HEK293 (cell line): Measurements from ENCODE around the gene PPFIA2.

Experiments
- CTCF ChIA-PET: fragments of 350-600 bp; formaldehyde crosslinking; extraction: SDS; loops from one replicate; lab custom pipeline; 2021; ENCODE audit warnings: antibody characterized with exemption; lab: Yijun Ruan, JAX
- POLR2A ChIA-PET: fragments of 300-600 bp; formaldehyde crosslinking; extraction: SDS; loops from one replicate; lab custom pipeline; 2020; ENCODE audit warnings: antibody characterized with exemption, inconsistent platforms; lab: Yijun Ruan, JAX
- H3K27ac ChIP-seq: fragments of 200-500 bp; sonication (Bioruptor generic); 2 replicates; pipeline ENCODE4 v1.5.1; 2014; ENCODE audit warnings: low read depth, low read length, control low read depth, inconsistent platforms; ENCODE audit errors: extremely low read depth
- H3K36me3 ChIP-seq, 2 experiments: fragments of 200-500 bp in 1 of 2; sonication (Bioruptor generic) in 1 of 2; 1 replicate in 1 of 2; 2 replicates in 1 of 2; pipeline ENCODE4 v1.5.1; 2014 to 2017; ENCODE audit warnings: inconsistent platforms in 2 of 2, low read length in 2 of 2; ENCODE audit not compliant: control insufficient read depth in 2 of 2, insufficient read depth in 1 of 2
- H3K4me1 ChIP-seq: fragments of 200-500 bp; sonication (Bioruptor generic); 2 replicates; pipeline ENCODE4 v1.5.1; 2014; ENCODE audit warnings: mild to moderate bottlenecking, low read length, inconsistent platforms; ENCODE audit not compliant: control insufficient read depth, insufficient read depth
- H3K4me3 ChIP-seq: 2 replicates; pipeline ENCODE4 v1.5.1; 2011; ENCODE audit warnings: low read depth, mild to moderate bottlenecking, control low read depth, low read length, moderate library complexity
- H3K9me3 ChIP-seq: fragments of 200-500 bp; sonication (Bioruptor generic); 2 replicates; pipeline ENCODE4 v1.5.1; 2014; ENCODE audit warnings: low read depth, low read length, inconsistent platforms; ENCODE audit not compliant: control insufficient read depth, insufficient read depth
- GLI2 ChIP-seq: fragments of 450-650 bp; formaldehyde crosslinking; IDR thresholded peaks from 2 replicates; pipeline ENCODE4; 2017; ENCODE audit warnings: missing biosample characterization, missing genetic modification characterization, low read depth, borderline replicate concordance
- HOXD13 ChIP-seq: sonication (generic); formaldehyde crosslinking; IDR thresholded peaks from 2 replicates; pipeline ENCODE4 v1.8.0; 2022; ENCODE audit warnings: missing genetic modification reagents, borderline replicate concordance
- SP2 ChIP-seq: fragments of 450-650 bp; formaldehyde crosslinking; IDR thresholded peaks from 2 replicates; pipeline ENCODE4 v1.5.1; 2016; ENCODE audit warnings: missing biosample characterization, missing genetic modification characterization
- ZBTB21 ChIP-seq: fragments of 450-650 bp; formaldehyde crosslinking; IDR thresholded peaks from 2 replicates; pipeline ENCODE4 v1.5.1; 2017; ENCODE audit warnings: missing biosample characterization, missing genetic modification characterization
- ZFP3 ChIP-seq: fragments of 450-650 bp; formaldehyde crosslinking; IDR thresholded peaks from 2 replicates; pipeline ENCODE4 v1.5.1; 2016; ENCODE audit warnings: low read depth, missing biosample characterization, missing genetic modification characterization
- ZNF132 ChIP-seq: fragments of 450-650 bp; formaldehyde crosslinking; IDR thresholded peaks from 2 replicates; pipeline ENCODE4 v1.5.1; 2017; ENCODE audit warnings: missing biosample characterization, missing genetic modification characterization, borderline replicate concordance
- ZNF133 ChIP-seq: fragments of 450-650 bp; formaldehyde crosslinking; IDR thresholded peaks from 2 replicates; pipeline ENCODE4 v1.5.1; 2016; ENCODE audit warnings: missing biosample characterization, missing genetic modification characterization
- ZNF214 ChIP-seq: fragments of 450-650 bp; formaldehyde crosslinking; IDR thresholded peaks from 2 replicates; pipeline ENCODE4 v1.5.1; 2017; ENCODE audit warnings: missing biosample characterization, mild to moderate bottlenecking, missing genetic modification characterization, borderline replicate concordance
- ZNF433 ChIP-seq: fragments of 450-650 bp; formaldehyde crosslinking; IDR thresholded peaks from 2 replicates; pipeline ENCODE4 v1.5.1; 2016; ENCODE audit warnings: missing biosample characterization, missing genetic modification characterization, low read depth
- ZNF544 ChIP-seq: fragments of 450-650 bp; formaldehyde crosslinking; IDR thresholded peaks from 2 replicates; pipeline ENCODE4 v1.5.0; 2017; ENCODE audit warnings: missing biosample characterization, missing genetic modification characterization
- ZNF548 ChIP-seq: fragments of 450-650 bp; formaldehyde crosslinking; IDR thresholded peaks from 2 replicates; pipeline ENCODE4 v1.5.1; 2016; ENCODE audit warnings: missing biosample characterization, missing genetic modification characterization
- ZNF658 ChIP-seq: fragments of 450-650 bp; formaldehyde crosslinking; IDR thresholded peaks from 2 replicates; pipeline ENCODE4; 2016; ENCODE audit warnings: missing biosample characterization, missing genetic modification characterization
- ZNF776 ChIP-seq: fragments of 450-650 bp; formaldehyde crosslinking; IDR thresholded peaks from 2 replicates; pipeline ENCODE4 v1.5.0; 2017; ENCODE audit warnings: missing biosample characterization, missing genetic modification characterization, borderline replicate concordance
- ZXDB ChIP-seq: fragments of 450-650 bp; formaldehyde crosslinking; IDR thresholded peaks from 2 replicates; pipeline ENCODE4 v1.5.1; 2016; ENCODE audit warnings: missing biosample characterization, missing genetic modification characterization
- TF ChIP-seq, protein P1 (sequence below): fragments of 450-650 bp; formaldehyde crosslinking; IDR thresholded peaks from 2 replicates; pipeline ENCODE4 v1.5.1; 2016; ENCODE audit warnings: missing biosample characterization, missing genetic modification characterization
- TF ChIP-seq, protein P2 (sequence below): fragments of 450-650 bp; formaldehyde crosslinking; IDR thresholded peaks from 2 replicates; pipeline ENCODE4; 2016; ENCODE audit warnings: missing biosample characterization, missing genetic modification characterization
- TF ChIP-seq, protein P3 (sequence below): fragments of 450-650 bp; formaldehyde crosslinking; IDR thresholded peaks from 2 replicates; pipeline ENCODE4 v1.5.1; 2017; ENCODE audit warnings: missing biosample characterization, missing genetic modification characterization
- TF ChIP-seq, protein P4 (sequence below): fragments of 450-650 bp; formaldehyde crosslinking; IDR thresholded peaks from 2 replicates; pipeline ENCODE4 v1.5.1; 2016; ENCODE audit warnings: missing biosample characterization, missing genetic modification characterization

PPFIA2 gene

DNA sequence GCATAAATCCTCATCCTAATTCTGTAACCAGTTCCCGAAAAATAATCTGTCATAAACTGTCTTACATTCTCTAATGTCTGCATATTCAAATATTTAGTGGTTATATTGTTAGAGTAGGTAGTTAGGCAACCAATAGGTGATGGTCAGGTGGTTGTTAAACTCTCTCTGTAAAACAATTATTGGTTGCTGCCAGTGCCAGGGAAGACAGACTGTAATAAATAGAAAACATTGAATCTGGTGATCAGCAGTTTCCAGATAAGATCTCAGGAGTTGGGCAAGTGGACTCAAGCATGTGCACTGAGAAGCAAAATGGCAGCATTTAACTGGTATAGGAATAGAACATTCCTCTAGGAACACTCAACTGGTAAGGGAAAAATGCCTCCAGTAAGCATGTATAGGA, 355.8 kb downstream of the PPFIA2 start:
- no peaks in the 10 kb centered on the region for H3K9me3 ChIP-seq
- no peak overlapping the region for H3K4me3 ChIP-seq
- ChIA-PET POLR2A (no interaction called here), CTCF (no interaction called here)
- H3K36me3 ChIP-seq = no peaks in the 10 kb centered on the region
- no peak overlapping the region for H3K27ac ChIP-seq
- peaks cover 2% of the 10 kb centered on the region; the same call in 1 of the 2 replicates for H3K4me1 ChIP-seq
- TF ChIP-seq, protein P1, sequence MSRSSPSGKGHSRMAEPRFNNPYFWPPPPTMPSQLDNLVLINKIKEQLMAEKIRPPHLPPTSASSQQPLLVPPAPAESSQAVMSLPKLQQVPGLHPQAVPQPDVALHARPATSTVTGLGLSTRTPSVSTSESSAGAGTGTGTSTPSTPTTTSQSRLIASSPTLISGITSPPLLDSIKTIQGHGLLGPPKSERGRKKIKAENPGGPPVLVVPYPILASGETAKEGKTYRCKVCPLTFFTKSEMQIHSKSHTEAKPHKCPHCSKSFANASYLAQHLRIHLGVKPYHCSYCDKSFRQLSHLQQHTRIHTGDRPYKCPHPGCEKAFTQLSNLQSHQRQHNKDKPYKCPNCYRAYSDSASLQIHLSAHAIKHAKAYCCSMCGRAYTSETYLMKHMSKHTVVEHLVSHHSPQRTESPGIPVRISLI = no peak
- TF ChIP-seq SP2 (tag by site-specific recombination) (no peak), ZBTB21 (tag by site-specific recombination) (no peak), ZNF132 (tag by site-specific recombination) (no peak), ZNF544 (tag by site-specific recombination) (no peak), ZNF548 (no peak), ZFP3 (tag by site-specific recombination) (no peak), ZNF214 (tag by site-specific recombination) (no peak), ZXDB (tag by site-specific recombination) (no peak), GLI2 (tag by site-specific recombination) (no peak), ZNF658 (tag by site-specific recombination) (no peak), HOXD13 (CRISPR knock-in tag) (no peak), ZNF133 (tag by site-specific recombination) (no peak), ZNF433 (tag by site-specific recombination) (no peak)
- TF ChIP-seq, protein P2, sequence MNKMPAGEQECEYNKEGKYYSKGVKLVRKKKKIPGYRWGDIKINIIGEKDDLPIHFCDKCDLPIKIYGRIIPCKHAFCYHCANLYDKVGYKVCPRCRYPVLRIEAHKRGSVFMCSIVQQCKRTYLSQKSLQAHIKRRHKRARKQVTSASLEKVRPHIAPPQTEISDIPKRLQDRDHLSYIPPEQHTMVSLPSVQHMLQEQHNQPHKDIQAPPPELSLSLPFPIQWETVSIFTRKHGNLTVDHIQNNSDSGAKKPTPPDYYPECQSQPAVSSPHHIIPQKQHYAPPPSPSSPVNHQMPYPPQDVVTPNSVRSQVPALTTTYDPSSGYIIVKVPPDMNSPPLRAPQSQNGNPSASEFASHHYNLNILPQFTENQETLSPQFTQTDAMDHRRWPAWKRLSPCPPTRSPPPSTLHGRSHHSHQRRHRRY = no peak
- TF ChIP-seq, protein P3, sequence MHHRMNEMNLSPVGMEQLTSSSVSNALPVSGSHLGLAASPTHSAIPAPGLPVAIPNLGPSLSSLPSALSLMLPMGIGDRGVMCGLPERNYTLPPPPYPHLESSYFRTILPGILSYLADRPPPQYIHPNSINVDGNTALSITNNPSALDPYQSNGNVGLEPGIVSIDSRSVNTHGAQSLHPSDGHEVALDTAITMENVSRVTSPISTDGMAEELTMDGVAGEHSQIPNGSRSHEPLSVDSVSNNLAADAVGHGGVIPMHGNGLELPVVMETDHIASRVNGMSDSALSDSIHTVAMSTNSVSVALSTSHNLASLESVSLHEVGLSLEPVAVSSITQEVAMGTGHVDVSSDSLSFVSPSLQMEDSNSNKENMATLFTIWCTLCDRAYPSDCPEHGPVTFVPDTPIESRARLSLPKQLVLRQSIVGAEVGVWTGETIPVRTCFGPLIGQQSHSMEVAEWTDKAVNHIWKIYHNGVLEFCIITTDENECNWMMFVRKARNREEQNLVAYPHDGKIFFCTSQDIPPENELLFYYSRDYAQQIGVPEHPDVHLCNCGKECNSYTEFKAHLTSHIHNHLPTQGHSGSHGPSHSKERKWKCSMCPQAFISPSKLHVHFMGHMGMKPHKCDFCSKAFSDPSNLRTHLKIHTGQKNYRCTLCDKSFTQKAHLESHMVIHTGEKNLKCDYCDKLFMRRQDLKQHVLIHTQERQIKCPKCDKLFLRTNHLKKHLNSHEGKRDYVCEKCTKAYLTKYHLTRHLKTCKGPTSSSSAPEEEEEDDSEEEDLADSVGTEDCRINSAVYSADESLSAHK = no peak

DNA sequence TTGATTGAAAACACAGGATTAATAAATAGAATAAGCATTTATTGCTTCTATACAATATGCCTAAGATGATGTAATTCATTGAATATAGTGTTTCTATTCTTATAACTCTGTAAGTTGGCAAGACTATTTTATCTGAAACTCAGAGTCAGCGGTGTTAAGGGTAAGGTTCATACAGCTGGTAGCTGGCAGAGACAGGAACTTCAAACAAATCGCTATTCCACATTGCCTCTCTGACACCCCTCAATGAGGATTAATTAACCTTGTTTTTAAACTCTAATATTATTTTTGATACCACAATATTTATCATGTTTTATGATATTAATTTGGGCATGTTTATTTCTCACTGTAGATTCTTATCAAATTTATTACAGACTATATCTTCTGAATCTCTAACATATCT, 357.9 kb downstream of the PPFIA2 start:
- TF ChIP-seq ZNF776 (tag by site-specific recombination) = no peak
- TF ChIP-seq SP2 (tag by site-specific recombination) = no peak
- TF ChIP-seq, protein P4, sequence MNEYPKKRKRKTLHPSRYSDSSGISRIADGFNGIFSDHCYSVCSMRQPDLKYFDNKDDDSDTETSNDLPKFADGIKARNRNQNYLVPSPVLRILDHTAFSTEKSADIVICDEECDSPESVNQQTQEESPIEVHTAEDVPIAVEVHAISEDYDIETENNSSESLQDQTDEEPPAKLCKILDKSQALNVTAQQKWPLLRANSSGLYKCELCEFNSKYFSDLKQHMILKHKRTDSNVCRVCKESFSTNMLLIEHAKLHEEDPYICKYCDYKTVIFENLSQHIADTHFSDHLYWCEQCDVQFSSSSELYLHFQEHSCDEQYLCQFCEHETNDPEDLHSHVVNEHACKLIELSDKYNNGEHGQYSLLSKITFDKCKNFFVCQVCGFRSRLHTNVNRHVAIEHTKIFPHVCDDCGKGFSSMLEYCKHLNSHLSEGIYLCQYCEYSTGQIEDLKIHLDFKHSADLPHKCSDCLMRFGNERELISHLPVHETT (tag by site-specific recombination) = no peak
- CTCF ChIA-PET = no interaction called here
- Histone ChIP-seq H3K9me3 (no peaks in the 10 kb centered on the region), H3K36me3 (no peaks in the 10 kb centered on the region), H3K27ac (no peak overlapping the region), H3K4me1 (peaks cover 2% of the 10 kb centered on the region; the same call in 1 of the 2 replicates), H3K4me3 (no peak overlapping the region)
- POLR2A ChIA-PET = no interaction called here
